HepG2 (cell line): Measurements from ENCODE around the gene CASKIN2. TPM values are rescaled to one million over a fixed set of nuclear protein-coding genes. Genes with fewer than 3 reads are reported as not detected.

Experiments
- FIP1L1 ChIP-seq: fragments of 200-400 bp; formaldehyde crosslinking; IDR thresholded peaks from 2 replicates; pipeline ENCODE4 v1.6.1; 2018; ENCODE audit warnings: low read depth, mild to moderate bottlenecking, low read length, moderate library complexity, borderline replicate concordance; ENCODE audit not compliant: insufficient read depth
- FOXM1 ChIP-seq: sonication (generic); formaldehyde crosslinking; IDR thresholded peaks from 2 replicates; pipeline ENCODE4 v1.5.0; 2020; ENCODE audit warnings: missing genetic modification reagents
- GATA4 ChIP-seq: sonication (generic); IDR thresholded peaks from 2 replicates; pipeline ENCODE4 v1.6.1; 2016; ENCODE audit warnings: antibody characterized with exemption, low read depth, borderline replicate concordance
- HMG20A ChIP-seq: IDR thresholded peaks from 2 replicates; pipeline ENCODE4 v1.6.1; 2016; ENCODE audit warnings: borderline replicate concordance
- HNRNPK ChIP-seq: fragments of 200-400 bp; formaldehyde crosslinking; IDR thresholded peaks from 2 replicates; pipeline ENCODE4 v1.6.1; 2018; ENCODE audit warnings: low read length, low read depth, moderate library complexity, mild to moderate bottlenecking; ENCODE audit not compliant: poor library complexity, severe bottlenecking
- HOXA3 ChIP-seq: sonication (generic); formaldehyde crosslinking; IDR thresholded peaks from 2 replicates; pipeline ENCODE4 v1.5.0; 2020; ENCODE audit warnings: missing genetic modification reagents
- IKZF5 ChIP-seq: IDR thresholded peaks from 2 replicates; pipeline ENCODE4 v1.6.1; 2018; ENCODE audit warnings: missing genetic modification reagents, mild to moderate bottlenecking, missing compliant biosample characterization
- MAX ChIP-seq: IDR thresholded peaks from 2 replicates; pipeline ENCODE4 v1.6.1; 2012; ENCODE audit warnings: inconsistent platforms
- NCOA5 ChIP-seq: sonication (generic); formaldehyde crosslinking; IDR thresholded peaks from 2 replicates; pipeline ENCODE4 v1.4.0; 2020; ENCODE audit warnings: missing genetic modification reagents
- NR2C2 ChIP-seq: sonication (generic); formaldehyde crosslinking; IDR thresholded peaks from 2 replicates; pipeline ENCODE4 v1.4.0; 2020; ENCODE audit warnings: missing genetic modification reagents, mild to moderate bottlenecking, moderate library complexity, borderline replicate concordance
- PITX1 ChIP-seq: sonication (generic); formaldehyde crosslinking; IDR thresholded peaks from 2 replicates; pipeline ENCODE4 v1.5.1; 2020; ENCODE audit warnings: mild to moderate bottlenecking, missing genetic modification reagents
- PPARG ChIP-seq: conservative IDR thresholded peaks from 2 replicates; pipeline ENCODE4 v1.6.1; 2016; ENCODE audit warnings: missing biosample characterization, missing genetic modification reagents
- SALL2 ChIP-seq: sonication (generic); formaldehyde crosslinking; IDR thresholded peaks from 2 replicates; pipeline ENCODE4 v1.8.1; 2023; ENCODE audit warnings: mild to moderate bottlenecking, missing genetic modification reagents, inconsistent platforms
- SRY ChIP-seq: sonication (generic); formaldehyde crosslinking; IDR thresholded peaks from 2 replicates; pipeline ENCODE4 v1.8.0; 2022; ENCODE audit warnings: mild to moderate bottlenecking, missing genetic modification reagents
- XRCC5 ChIP-seq: fragments of 200-400 bp; formaldehyde crosslinking; optimal IDR thresholded peaks from 2 replicates; pipeline ENCODE3; 2017; ENCODE audit warnings: mild to moderate bottlenecking, low read length
- ZBTB21 ChIP-seq: sonication (generic); formaldehyde crosslinking; IDR thresholded peaks from 2 replicates; pipeline ENCODE4 v1.4.0; 2020; ENCODE audit warnings: missing genetic modification reagents
- ZBTB7A ChIP-seq: sonication (generic); formaldehyde crosslinking; IDR thresholded peaks from 2 replicates; pipeline ENCODE4 v1.8.0; 2022; ENCODE audit warnings: mild to moderate bottlenecking, missing genetic modification reagents
- ZNF12 ChIP-seq: sonication (generic); formaldehyde crosslinking; IDR thresholded peaks from 2 replicates; pipeline ENCODE4 v1.5.0; 2020; ENCODE audit warnings: missing genetic modification reagents
- ZNF24 ChIP-seq: fragments of 450-650 bp; IDR thresholded peaks from 2 replicates; pipeline ENCODE4 v1.6.1; 2017; ENCODE audit warnings: antibody characterized with exemption, mild to moderate bottlenecking
- ZNF501 ChIP-seq: sonication (generic); formaldehyde crosslinking; IDR thresholded peaks from 2 replicates; pipeline ENCODE4 v1.5.1; 2020; ENCODE audit warnings: mild to moderate bottlenecking, moderate library complexity, missing genetic modification reagents
- ZNF569 ChIP-seq: sonication (generic); formaldehyde crosslinking; IDR thresholded peaks from 2 replicates; pipeline ENCODE4 v1.5.0; 2020; ENCODE audit warnings: mild to moderate bottlenecking, missing genetic modification reagents, moderate library complexity, borderline replicate concordance
- ZNF674 ChIP-seq: sonication (generic); formaldehyde crosslinking; IDR thresholded peaks from 2 replicates; pipeline ENCODE4 v1.5.0; 2020; ENCODE audit warnings: low read depth, mild to moderate bottlenecking, missing genetic modification reagents
- ZNF7 ChIP-seq: IDR thresholded peaks from 2 replicates; pipeline ENCODE4 v1.6.1; 2016; ENCODE audit warnings: missing biosample characterization, missing genetic modification reagents
- polyA plus RNA-seq, 8 experiments: library from polyadenylated mRNA; depleted of rRNA in 3 of 8; stranded (reverse) in 7 of 8; unstranded in 1 of 8; fragments of >200 nt; fragmentation: Illumina TruSeq in 4 of 8; extraction: Trizol in 4 of 8; gene quantifications; 2 replicates each; pipeline versions ENCODE4 v1.2.1 to v1.2.3, GENCODE V29; 2011 to 2016; ENCODE audit warnings: low read depth in 4 of 8, missing spikeins in 1 of 8, mixed read lengths in 1 of 8; ENCODE audit not compliant: insufficient read depth in 1 of 8
- total RNA-seq, 5 experiments: library from RNA; depleted of rRNA; stranded (reverse); fragments of >200 nt; fragmentation: Illumina TruSeq; extraction: Trizol; gene quantifications; 2 replicates each; pipeline ENCODE4 v1.2.3, GENCODE V29; 2016; ENCODE audit warnings: low read depth in 1 of 5
- TF ChIP-seq, protein P1 (sequence below): sonication (generic); formaldehyde crosslinking; conservative IDR thresholded peaks from 2 replicates; pipeline ENCODE4 v1.4.0; 2020; ENCODE audit warnings: missing genetic modification reagents
- TF ChIP-seq, protein P2 (sequence below): sonication (generic); formaldehyde crosslinking; IDR thresholded peaks from 2 replicates; pipeline ENCODE4 v1.4.0; 2020; ENCODE audit warnings: missing genetic modification reagents, borderline replicate concordance
- TF ChIP-seq, protein P3 (sequence below): fragments of 450-650 bp; IDR thresholded peaks from 2 replicates; pipeline ENCODE4 v1.6.1; 2017

The CASKIN2 gene
- total and polyA plus RNA-seq, 2 of the 13 experiments (the other 11 are each of a cell fraction or from before 2014, with no cell fraction given), result 5.2 to 7.8 TPM

- TF ChIP-seq ZNF569 (CRISPR knock-in tag) (no peak; the same call in none of the 2 replicates), ZBTB7A (CRISPR knock-in tag) (no peak), SALL2 (peak; percentile 20; the same call in 1 of the 2 replicates), MAX (peak; percentile 69; the same call in 1 of the 2 replicates), ZNF674 (no peak; the same call in 1 of the 2 replicates), ZNF501 (CRISPR knock-in tag) (no peak; the same call in none of the 2 replicates), HOXA3 (CRISPR knock-in tag) (peak; percentile 60; the same call in 1 of the 2 replicates), XRCC5 (no peak), ZBTB21 (CRISPR knock-in tag) (no peak), NR2C2 (CRISPR knock-in tag) (no peak; the same call in 1 of the 2 replicates), GATA4 (no peak), IKZF5 (CRISPR knock-in tag) (no peak; the same call in 1 of the 2 replicates), ZNF7 (CRISPR knock-in tag) (no peak), FIP1L1 (no peak), SRY (no peak), NCOA5 (CRISPR knock-in tag) (no peak), PPARG (CRISPR knock-in tag) (no peak), PITX1 (CRISPR knock-in tag) (no peak), HNRNPK (peak; percentile 13), FOXM1 (CRISPR knock-in tag) (no peak), ZNF12 (no peak), HMG20A (CRISPR knock-in tag) (no peak), ZNF24 (no peak)
- TF ChIP-seq, protein P1, sequence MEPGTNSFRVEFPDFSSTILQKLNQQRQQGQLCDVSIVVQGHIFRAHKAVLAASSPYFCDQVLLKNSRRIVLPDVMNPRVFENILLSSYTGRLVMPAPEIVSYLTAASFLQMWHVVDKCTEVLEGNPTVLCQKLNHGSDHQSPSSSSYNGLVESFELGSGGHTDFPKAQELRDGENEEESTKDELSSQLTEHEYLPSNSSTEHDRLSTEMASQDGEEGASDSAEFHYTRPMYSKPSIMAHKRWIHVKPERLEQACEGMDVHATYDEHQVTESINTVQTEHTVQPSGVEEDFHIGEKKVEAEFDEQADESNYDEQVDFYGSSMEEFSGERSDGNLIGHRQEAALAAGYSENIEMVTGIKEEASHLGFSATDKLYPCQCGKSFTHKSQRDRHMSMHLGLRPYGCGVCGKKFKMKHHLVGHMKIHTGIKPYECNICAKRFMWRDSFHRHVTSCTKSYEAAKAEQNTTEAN, result no peak
- TF ChIP-seq, protein P2, sequence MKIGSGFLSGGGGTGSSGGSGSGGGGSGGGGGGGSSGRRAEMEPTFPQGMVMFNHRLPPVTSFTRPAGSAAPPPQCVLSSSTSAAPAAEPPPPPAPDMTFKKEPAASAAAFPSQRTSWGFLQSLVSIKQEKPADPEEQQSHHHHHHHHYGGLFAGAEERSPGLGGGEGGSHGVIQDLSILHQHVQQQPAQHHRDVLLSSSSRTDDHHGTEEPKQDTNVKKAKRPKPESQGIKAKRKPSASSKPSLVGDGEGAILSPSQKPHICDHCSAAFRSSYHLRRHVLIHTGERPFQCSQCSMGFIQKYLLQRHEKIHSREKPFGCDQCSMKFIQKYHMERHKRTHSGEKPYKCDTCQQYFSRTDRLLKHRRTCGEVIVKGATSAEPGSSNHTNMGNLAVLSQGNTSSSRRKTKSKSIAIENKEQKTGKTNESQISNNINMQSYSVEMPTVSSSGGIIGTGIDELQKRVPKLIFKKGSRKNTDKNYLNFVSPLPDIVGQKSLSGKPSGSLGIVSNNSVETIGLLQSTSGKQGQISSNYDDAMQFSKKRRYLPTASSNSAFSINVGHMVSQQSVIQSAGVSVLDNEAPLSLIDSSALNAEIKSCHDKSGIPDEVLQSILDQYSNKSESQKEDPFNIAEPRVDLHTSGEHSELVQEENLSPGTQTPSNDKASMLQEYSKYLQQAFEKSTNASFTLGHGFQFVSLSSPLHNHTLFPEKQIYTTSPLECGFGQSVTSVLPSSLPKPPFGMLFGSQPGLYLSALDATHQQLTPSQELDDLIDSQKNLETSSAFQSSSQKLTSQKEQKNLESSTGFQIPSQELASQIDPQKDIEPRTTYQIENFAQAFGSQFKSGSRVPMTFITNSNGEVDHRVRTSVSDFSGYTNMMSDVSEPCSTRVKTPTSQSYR (CRISPR knock-in tag), result peak; percentile 56; the same call in 1 of the 2 replicates
- TF ChIP-seq, protein P3, sequence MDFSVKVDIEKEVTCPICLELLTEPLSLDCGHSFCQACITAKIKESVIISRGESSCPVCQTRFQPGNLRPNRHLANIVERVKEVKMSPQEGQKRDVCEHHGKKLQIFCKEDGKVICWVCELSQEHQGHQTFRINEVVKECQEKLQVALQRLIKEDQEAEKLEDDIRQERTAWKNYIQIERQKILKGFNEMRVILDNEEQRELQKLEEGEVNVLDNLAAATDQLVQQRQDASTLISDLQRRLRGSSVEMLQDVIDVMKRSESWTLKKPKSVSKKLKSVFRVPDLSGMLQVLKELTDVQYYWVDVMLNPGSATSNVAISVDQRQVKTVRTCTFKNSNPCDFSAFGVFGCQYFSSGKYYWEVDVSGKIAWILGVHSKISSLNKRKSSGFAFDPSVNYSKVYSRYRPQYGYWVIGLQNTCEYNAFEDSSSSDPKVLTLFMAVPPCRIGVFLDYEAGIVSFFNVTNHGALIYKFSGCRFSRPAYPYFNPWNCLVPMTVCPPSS, result no peak
Measured at GRCh38 chr17:75516255-75516618, 900 bp upstream of the CASKIN2 start, which contains the start of gene TSEN54 (continued).
